ENCODE data around the gene PTPN1.

Gene PTPN1

DNA sequence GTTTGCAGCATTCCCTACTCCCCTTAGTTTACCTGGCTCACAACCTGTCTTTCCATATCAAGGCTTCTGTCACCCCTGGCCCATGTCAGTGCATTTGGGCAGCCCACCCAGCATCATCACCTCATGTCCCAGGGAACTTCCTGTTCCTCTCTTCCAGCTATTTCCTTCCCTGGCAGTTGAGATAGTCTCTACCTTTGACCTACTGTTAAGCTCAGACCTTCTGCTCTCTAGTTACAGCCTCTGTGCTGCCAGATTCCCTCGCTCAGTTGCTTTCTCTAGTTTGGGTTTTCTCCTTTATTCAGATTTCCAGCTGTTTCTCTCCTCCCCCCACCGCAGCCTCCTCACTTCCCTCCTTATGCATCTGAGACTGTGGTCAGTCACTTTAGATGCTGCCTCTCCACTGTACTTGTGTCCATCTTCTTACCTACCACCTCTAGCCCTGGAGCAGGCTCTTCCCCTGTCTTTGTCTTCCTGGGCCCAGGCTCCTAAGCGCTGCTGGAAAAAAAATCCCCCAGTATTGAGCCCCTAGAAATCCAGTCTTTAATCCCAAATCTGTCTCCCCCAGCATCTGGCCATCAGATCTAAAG lies 16.3 kb downstream of the PTPN1 start:
- peaks cover 0 to 7% of the 10 kb centered on the region in 2 donors for H3K36me3 ChIP-seq (replicated peaks in 1 of 2; ENCODE audit: control insufficient read depth in 2 of 2, insufficient read depth in 2 of 2, low read length in 2 of 2)
- H2BK5ac ChIP-seq (ENCODE audit: low read length) = no peak overlapping the region
- H3K23ac ChIP-seq (ENCODE audit: low read depth, low read length, poor library complexity) = no peak overlapping the region
- no peak overlapping the region for H3K9ac ChIP-seq (ENCODE audit: low read depth, low read length, poor library complexity)
- no peak for DNase-seq (ENCODE audit: low spot score)
- H3K27me3 ChIP-seq (ENCODE audit: control insufficient read depth in 3 of 3, insufficient read depth in 3 of 3, low read depth in 1 of 3, low read length in 3 of 3) = no peaks in the 10 kb centered on the region
- H3K4ac ChIP-seq (ENCODE audit: low read length) = peak overlapping the region; percentile 23
- H3K79me1 ChIP-seq (ENCODE audit: low read depth, low read length) = peaks cover 7% of the 10 kb centered on the region
- WGBS, 2 donors (ENCODE audit: extremely low coverage in 2 of 2, insufficient read length in 2 of 2, insufficient replicate concordance in 1 of 2) = no CpG with 5 or more reads among the region's 3 CpGs
- H3K27ac ChIP-seq (replicated peaks; ENCODE audit: low read length) = peak overlapping the region; percentile 15
- H2AFZ ChIP-seq (ENCODE audit: low read length) = no peak overlapping the region
- H2BK12ac ChIP-seq (ENCODE audit: low read length) = no peak overlapping the region
- no peaks in the 10 kb centered on the region for H3K9me3 ChIP-seq (replicated peaks in 1 of 2; ENCODE audit: control insufficient read depth in 2 of 2, insufficient read depth in 1 of 2, low read depth in 1 of 2, low read length in 2 of 2)
- H3K18ac ChIP-seq (ENCODE audit: low read length) = no peak overlapping the region
- no peak overlapping the region for H3K4me3 ChIP-seq (ENCODE audit: low read length in 2 of 2)
- H4K91ac ChIP-seq (ENCODE audit: low read depth, low read length, poor library complexity) = no peak overlapping the region
- H3K4me2 ChIP-seq (ENCODE audit: insufficient read depth, low read length, poor library complexity, severe bottlenecking) = peak overlapping the region; percentile 14
- H2AK5ac ChIP-seq (ENCODE audit: low read depth, low read length) = no peak overlapping the region
- peaks cover 3 to 6% of the 10 kb centered on the region in 2 donors for H3K4me1 ChIP-seq (ENCODE audit: control insufficient read depth in 2 of 2, insufficient read depth in 1 of 2, low read depth in 1 of 2, low read length in 2 of 2)
- no peak overlapping the region for H4K8ac ChIP-seq (ENCODE audit: low read depth, low read length)
- H3K14ac ChIP-seq (ENCODE audit: low read length) = no peak overlapping the region
- H2BK120ac ChIP-seq (ENCODE audit: low read depth, low read length) = no peak overlapping the region
- H2BK15ac ChIP-seq (ENCODE audit: low read length) = no peak overlapping the region

DNA sequence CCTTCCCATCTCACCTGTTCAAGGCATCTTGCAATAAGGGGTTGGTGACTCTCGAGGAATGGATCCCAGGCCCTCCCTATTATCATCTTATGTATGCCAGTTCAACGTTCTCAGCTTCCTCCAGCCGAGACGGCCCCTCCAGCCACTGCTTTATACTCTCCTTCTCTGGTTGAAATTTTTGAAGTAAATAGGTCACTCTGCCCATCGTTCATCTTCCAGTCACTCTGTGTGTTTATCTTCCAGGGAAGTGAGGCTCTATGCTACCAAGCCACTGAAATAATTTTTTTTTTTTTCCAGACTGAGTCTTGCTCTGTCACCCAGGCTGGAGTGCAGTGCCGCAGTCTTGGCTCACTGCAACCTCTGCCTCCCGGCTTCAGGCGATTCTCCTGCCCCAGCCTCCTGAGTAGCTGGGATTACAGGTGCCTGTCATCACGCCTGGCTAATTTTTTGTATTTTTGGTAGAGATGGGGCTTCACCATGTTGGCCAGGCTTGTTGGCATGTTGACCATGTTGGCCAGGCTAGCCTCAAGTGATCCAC lies 17.0 kb downstream of the PTPN1 start:
- H3K4ac ChIP-seq (ENCODE audit: low read length) = no peak overlapping the region

DNA sequence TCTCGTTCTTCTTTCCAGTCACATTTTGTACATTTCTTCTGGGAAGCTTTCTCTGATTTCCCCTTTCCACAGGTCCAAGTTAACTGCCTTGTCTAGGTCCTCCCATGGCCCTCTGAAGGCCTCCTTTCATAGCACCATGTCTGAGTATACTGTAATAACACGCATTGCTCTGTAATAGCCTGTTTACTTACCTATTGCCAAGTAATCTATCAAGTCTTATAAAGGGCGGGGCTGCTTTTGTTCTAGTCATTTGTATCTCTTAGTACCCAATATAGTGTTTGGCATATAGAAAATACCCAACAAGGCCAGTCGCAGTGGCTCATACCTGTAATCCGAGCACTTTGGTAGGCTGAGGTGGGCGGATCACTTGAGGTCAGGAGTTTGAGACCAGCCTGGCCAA lies 17.9 kb downstream of the PTPN1 start:
- Histone ChIP-seq H3K4me3 (ENCODE audit: low read length in 2 of 2) (no peak overlapping the region), H3K4me1 (ENCODE audit: control insufficient read depth in 2 of 2, insufficient read depth in 1 of 2, low read depth in 1 of 2, low read length in 2 of 2) (peaks cover 3 to 10% of the 10 kb centered on the region in 2 donors), H3K9me3 (replicated peaks in 1 of 2; ENCODE audit: control insufficient read depth in 2 of 2, insufficient read depth in 1 of 2, low read depth in 1 of 2, low read length in 2 of 2) (no peaks in the 10 kb centered on the region), H3K4me2 (ENCODE audit: insufficient read depth, low read length, poor library complexity, severe bottlenecking) (no peak overlapping the region), H3K79me1 (ENCODE audit: low read depth, low read length) (peaks cover 7% of the 10 kb centered on the region), H2BK12ac (ENCODE audit: low read length) (no peak overlapping the region), H4K91ac (ENCODE audit: low read depth, low read length, poor library complexity) (no peak overlapping the region), H3K27ac (replicated peaks; ENCODE audit: low read length) (no peak overlapping the region), H3K27me3 (ENCODE audit: control insufficient read depth in 3 of 3, insufficient read depth in 3 of 3, low read depth in 1 of 3, low read length in 3 of 3) (no peaks in the 10 kb centered on the region), H2BK5ac (ENCODE audit: low read length) (no peak overlapping the region), H3K9ac (ENCODE audit: low read depth, low read length, poor library complexity) (no peak overlapping the region), H3K18ac (ENCODE audit: low read length) (no peak overlapping the region), H3K4ac (ENCODE audit: low read length) (no peak overlapping the region), H4K8ac (ENCODE audit: low read depth, low read length) (no peak overlapping the region), H2BK120ac (ENCODE audit: low read depth, low read length) (no peak overlapping the region), H3K36me3 (replicated peaks in 1 of 2; ENCODE audit: control insufficient read depth in 2 of 2, insufficient read depth in 2 of 2, low read length in 2 of 2) (peaks cover 0 to 7% of the 10 kb centered on the region in 2 donors), H2BK15ac (ENCODE audit: low read length) (no peak overlapping the region), H3K23ac (ENCODE audit: low read depth, low read length, poor library complexity) (no peak overlapping the region), H3K14ac (ENCODE audit: low read length) (no peak overlapping the region), H2AFZ (ENCODE audit: low read length) (no peak overlapping the region), H2AK5ac (ENCODE audit: low read depth, low read length) (no peak overlapping the region)
- no CpG with 5 or more reads among the region's 6 CpGs for WGBS, 2 donors (ENCODE audit: extremely low coverage in 2 of 2, insufficient read length in 2 of 2, insufficient replicate concordance in 1 of 2)
- no peak for DNase-seq (ENCODE audit: low spot score)

More for the DNA sequence above, 17.0 kb downstream of the PTPN1 start:
- no peak overlapping the region for H2AFZ ChIP-seq (ENCODE audit: low read length)
- H3K4me3 ChIP-seq (ENCODE audit: low read length in 2 of 2) = no peak overlapping the region
- peaks cover 3 to 7% of the 10 kb centered on the region in 2 donors for H3K4me1 ChIP-seq (ENCODE audit: control insufficient read depth in 2 of 2, insufficient read depth in 1 of 2, low read depth in 1 of 2, low read length in 2 of 2)
- H4K91ac ChIP-seq (ENCODE audit: low read depth, low read length, poor library complexity) = no peak overlapping the region
- no peak overlapping the region for H2AK5ac ChIP-seq (ENCODE audit: low read depth, low read length)
- H3K4me2 ChIP-seq (ENCODE audit: insufficient read depth, low read length, poor library complexity, severe bottlenecking) = no peak overlapping the region
- no peak overlapping the region for H3K18ac ChIP-seq (ENCODE audit: low read length)
- H4K8ac ChIP-seq (ENCODE audit: low read depth, low read length) = no peak overlapping the region
- peaks cover 7% of the 10 kb centered on the region for H3K79me1 ChIP-seq (ENCODE audit: low read depth, low read length)
- no peak overlapping the region for H3K14ac ChIP-seq (ENCODE audit: low read length)
- H2BK12ac ChIP-seq (ENCODE audit: low read length) = no peak overlapping the region
- peak overlapping the region; percentile 3 for H3K27ac ChIP-seq (replicated peaks; ENCODE audit: low read length)
- no peak for DNase-seq (ENCODE audit: low spot score)
- no peaks in the 10 kb centered on the region for H3K27me3 ChIP-seq (ENCODE audit: control insufficient read depth in 3 of 3, insufficient read depth in 3 of 3, low read depth in 1 of 3, low read length in 3 of 3)
- no peaks in the 10 kb centered on the region for H3K9me3 ChIP-seq (replicated peaks in 1 of 2; ENCODE audit: control insufficient read depth in 2 of 2, insufficient read depth in 1 of 2, low read depth in 1 of 2, low read length in 2 of 2)
- H2BK120ac ChIP-seq (ENCODE audit: low read depth, low read length) = no peak overlapping the region
- H3K36me3 ChIP-seq (replicated peaks in 1 of 2; ENCODE audit: control insufficient read depth in 2 of 2, insufficient read depth in 2 of 2, low read length in 2 of 2) = peaks cover 0 to 7% of the 10 kb centered on the region in 2 donors
- WGBS, 2 donors (ENCODE audit: extremely low coverage in 2 of 2, insufficient read length in 2 of 2, insufficient replicate concordance in 1 of 2) = no CpG with 5 or more reads among the region's 9 CpGs
- H3K9ac ChIP-seq (ENCODE audit: low read depth, low read length, poor library complexity) = no peak overlapping the region
- no peak overlapping the region for H2BK5ac ChIP-seq (ENCODE audit: low read length)
- H2BK15ac ChIP-seq (ENCODE audit: low read length) = no peak overlapping the region
- H3K23ac ChIP-seq (ENCODE audit: low read depth, low read length, poor library complexity) = no peak overlapping the region

DNA sequence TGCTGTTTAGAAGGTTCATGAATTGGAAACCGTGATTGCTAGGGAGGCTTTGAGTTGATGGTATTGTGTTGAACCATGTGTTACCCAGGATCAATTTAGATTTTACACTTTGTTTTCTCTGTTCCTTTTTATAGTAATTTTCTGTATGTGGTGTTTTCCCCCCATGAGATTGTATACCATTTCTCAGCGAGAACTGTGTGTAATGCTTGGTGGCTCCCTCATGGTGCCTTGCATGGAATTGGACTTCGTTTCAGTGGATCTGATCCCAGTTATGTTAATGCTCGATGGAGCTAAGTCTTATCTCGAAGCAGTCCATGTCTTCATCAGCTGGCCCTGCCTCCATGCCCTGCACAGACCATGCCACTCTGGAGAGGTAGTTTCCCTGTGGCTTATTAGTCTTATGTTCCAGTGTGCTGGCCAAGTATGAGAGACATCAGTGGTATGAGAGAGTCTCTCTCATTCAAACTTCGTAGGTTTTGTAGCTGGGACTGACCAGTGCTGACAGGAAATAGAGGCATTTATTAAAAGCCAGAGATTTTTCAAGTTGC lies 18.7 kb downstream of the PTPN1 start:
- Histone ChIP-seq H4K8ac (ENCODE audit: low read depth, low read length) (no peak overlapping the region), H2BK120ac (ENCODE audit: low read depth, low read length) (no peak overlapping the region), H2BK15ac (ENCODE audit: low read length) (no peak overlapping the region), H2AFZ (ENCODE audit: low read length) (no peak overlapping the region), H2BK5ac (ENCODE audit: low read length) (no peak overlapping the region), H2AK5ac (ENCODE audit: low read depth, low read length) (no peak overlapping the region), H3K27ac (replicated peaks; ENCODE audit: low read length) (no peak overlapping the region), H3K14ac (ENCODE audit: low read length) (no peak overlapping the region), H3K27me3 (ENCODE audit: control insufficient read depth in 3 of 3, insufficient read depth in 3 of 3, low read depth in 1 of 3, low read length in 3 of 3) (no peaks in the 10 kb centered on the region), H3K4me1 (ENCODE audit: control insufficient read depth in 2 of 2, insufficient read depth in 1 of 2, low read depth in 1 of 2, low read length in 2 of 2) (peaks cover 3 to 10% of the 10 kb centered on the region in 2 donors), H3K18ac (ENCODE audit: low read length) (no peak overlapping the region), H3K9ac (ENCODE audit: low read depth, low read length, poor library complexity) (no peak overlapping the region), H3K79me1 (ENCODE audit: low read depth, low read length) (peaks cover 7% of the 10 kb centered on the region), H3K4me3 (ENCODE audit: low read length in 2 of 2) (no peak overlapping the region), H3K23ac (ENCODE audit: low read depth, low read length, poor library complexity) (no peak overlapping the region), H3K4ac (ENCODE audit: low read length) (no peak overlapping the region), H3K9me3 (replicated peaks in 1 of 2; ENCODE audit: control insufficient read depth in 2 of 2, insufficient read depth in 1 of 2, low read depth in 1 of 2, low read length in 2 of 2) (no peaks in the 10 kb centered on the region), H2BK12ac (ENCODE audit: low read length) (no peak overlapping the region), H3K4me2 (ENCODE audit: insufficient read depth, low read length, poor library complexity, severe bottlenecking) (no peak overlapping the region), H3K36me3 (replicated peaks in 1 of 2; ENCODE audit: control insufficient read depth in 2 of 2, insufficient read depth in 2 of 2, low read length in 2 of 2) (peaks cover 0 to 7% of the 10 kb centered on the region in 2 donors), H4K91ac (ENCODE audit: low read depth, low read length, poor library complexity) (no peak overlapping the region)
- WGBS, 2 donors (ENCODE audit: extremely low coverage in 2 of 2, insufficient read length in 2 of 2, insufficient replicate concordance in 1 of 2) = no CpG with 5 or more reads among the region's 6 CpGs
- no peak for DNase-seq (ENCODE audit: low spot score)
